HEK293 (cell line): ENCODE measurements around the gene TEX19.
A peak's percentile ranks its signal among the peaks of the same experiment; 100 is the strongest.

Experiments
- GLIS1 ChIP-seq: fragments of 450-650 bp; formaldehyde crosslinking; IDR thresholded peaks from 2 replicates; pipeline ENCODE4 v1.5.1; 2016; ENCODE audit warnings: missing biosample characterization, missing genetic modification characterization
- GLIS2 ChIP-seq: fragments of 450-650 bp; formaldehyde crosslinking; IDR thresholded peaks from 2 replicates; pipeline ENCODE4 v1.5.1; 2016; ENCODE audit warnings: missing biosample characterization, missing genetic modification characterization
- HIC1 ChIP-seq: fragments of 450-650 bp; formaldehyde crosslinking; IDR thresholded peaks from 2 replicates; pipeline ENCODE4 v1.5.1; 2016; ENCODE audit warnings: missing biosample characterization, missing genetic modification characterization
- KLF10 ChIP-seq: fragments of 450-650 bp; IDR thresholded peaks from 2 replicates; pipeline ENCODE4 v1.5.1; 2018; ENCODE audit warnings: missing biosample characterization, mild to moderate bottlenecking, missing genetic modification characterization
- PATZ1 ChIP-seq: fragments of 450-650 bp; formaldehyde crosslinking; IDR thresholded peaks from 2 replicates; pipeline ENCODE4 v1.5.1; 2016; ENCODE audit warnings: missing biosample characterization, missing genetic modification characterization
- PRDM1 ChIP-seq: fragments of 450-650 bp; formaldehyde crosslinking; IDR thresholded peaks from 2 replicates; pipeline ENCODE4; 2016; ENCODE audit warnings: missing biosample characterization, missing genetic modification characterization
- SALL2 ChIP-seq: fragments of 450-650 bp; formaldehyde crosslinking; IDR thresholded peaks from 2 replicates; pipeline ENCODE4 v1.5.0; 2017; ENCODE audit warnings: missing biosample characterization, mild to moderate bottlenecking, missing genetic modification characterization, borderline replicate concordance
- YY2 ChIP-seq: fragments of 450-650 bp; formaldehyde crosslinking; IDR thresholded peaks from 2 replicates; pipeline ENCODE4 v1.5.1; 2016; ENCODE audit warnings: missing biosample characterization, missing genetic modification characterization
- ZBTB17 ChIP-seq: fragments of 450-650 bp; formaldehyde crosslinking; IDR thresholded peaks from 2 replicates; pipeline ENCODE4 v1.5.1; 2016; ENCODE audit warnings: missing biosample characterization, missing genetic modification characterization
- ZEB2 ChIP-seq: fragments of 450-650 bp; formaldehyde crosslinking; IDR thresholded peaks from 2 replicates; pipeline ENCODE4 v1.5.1; 2016; ENCODE audit warnings: missing biosample characterization, missing genetic modification characterization
- ZNF121 ChIP-seq: fragments of 450-650 bp; formaldehyde crosslinking; IDR thresholded peaks from 2 replicates; pipeline ENCODE4 v1.5.1; 2016; ENCODE audit warnings: missing biosample characterization, missing genetic modification characterization
- ZNF133 ChIP-seq: fragments of 450-650 bp; formaldehyde crosslinking; IDR thresholded peaks from 2 replicates; pipeline ENCODE4 v1.5.1; 2016; ENCODE audit warnings: missing biosample characterization, missing genetic modification characterization
- ZNF211 ChIP-seq: fragments of 450-650 bp; formaldehyde crosslinking; IDR thresholded peaks from 2 replicates; pipeline ENCODE4 v1.5.1; 2016; ENCODE audit warnings: low read depth, missing biosample characterization, missing genetic modification characterization
- ZNF24 ChIP-seq: fragments of 450-650 bp; formaldehyde crosslinking; IDR thresholded peaks from 2 replicates; pipeline ENCODE4 v1.5.1; 2016; ENCODE audit warnings: missing biosample characterization, missing genetic modification characterization
- ZNF248 ChIP-seq: fragments of 450-650 bp; formaldehyde crosslinking; IDR thresholded peaks from 2 replicates; pipeline ENCODE4 v1.5.1; 2017; ENCODE audit warnings: missing biosample characterization, missing genetic modification characterization
- ZNF280D ChIP-seq: fragments of 450-650 bp; formaldehyde crosslinking; IDR thresholded peaks from 2 replicates; pipeline ENCODE4 v1.5.1; 2016; ENCODE audit warnings: missing biosample characterization, missing genetic modification characterization
- ZNF302 ChIP-seq: fragments of 450-650 bp; formaldehyde crosslinking; IDR thresholded peaks from 2 replicates; pipeline ENCODE4 v1.5.1; 2016; ENCODE audit warnings: missing biosample characterization, missing genetic modification characterization, low read depth
- ZNF324 ChIP-seq: fragments of 450-650 bp; formaldehyde crosslinking; IDR thresholded peaks from 2 replicates; pipeline ENCODE4 v1.5.1; 2016; ENCODE audit warnings: missing biosample characterization, missing genetic modification characterization
- ZNF391 ChIP-seq: fragments of 450-650 bp; formaldehyde crosslinking; IDR thresholded peaks from 2 replicates; pipeline ENCODE4 v1.5.1; 2016; ENCODE audit warnings: low read depth, missing biosample characterization, missing genetic modification characterization, borderline replicate concordance
- ZNF449 ChIP-seq: fragments of 450-650 bp; formaldehyde crosslinking; IDR thresholded peaks from 2 replicates; pipeline ENCODE4 v1.5.1; 2017; ENCODE audit warnings: missing biosample characterization, mild to moderate bottlenecking, missing genetic modification characterization, moderate library complexity
- ZNF488 ChIP-seq: fragments of 450-650 bp; formaldehyde crosslinking; IDR thresholded peaks from 2 replicates; pipeline ENCODE4 v1.5.1; 2016; ENCODE audit warnings: missing biosample characterization, missing genetic modification characterization
- ZNF501 ChIP-seq: fragments of 450-650 bp; formaldehyde crosslinking; IDR thresholded peaks from 2 replicates; pipeline ENCODE4 v1.5.1; 2016; ENCODE audit warnings: missing biosample characterization, missing genetic modification characterization
- ZNF513 ChIP-seq: fragments of 450-650 bp; IDR thresholded peaks from 2 replicates; pipeline ENCODE4 v1.5.1; 2018; ENCODE audit warnings: missing biosample characterization, missing genetic modification characterization
- ZNF843 ChIP-seq: fragments of 450-650 bp; formaldehyde crosslinking; IDR thresholded peaks from 2 replicates; pipeline ENCODE4 v1.5.1; 2016; ENCODE audit warnings: missing biosample characterization, missing genetic modification characterization
- ZSCAN16 ChIP-seq: fragments of 450-650 bp; formaldehyde crosslinking; IDR thresholded peaks from 2 replicates; pipeline ENCODE4 v1.5.1; 2016; ENCODE audit warnings: missing biosample characterization, missing genetic modification characterization
- ZSCAN4 ChIP-seq: fragments of 450-650 bp; formaldehyde crosslinking; IDR thresholded peaks from 2 replicates; pipeline ENCODE4 v1.5.1; 2017; ENCODE audit warnings: missing biosample characterization, missing genetic modification characterization

The TEX19 gene

GRCh38 chr17:82338858-82339633 is 20.0 kb upstream of the TEX19 start (continued):
- peak; percentile 3; the same call in 1 of the 2 replicates for TF ChIP-seq ZNF391 (tag by site-specific recombination)
- 0 out of 2 replicates have a peak, but pooled peaks have one; percentile 44 for TF ChIP-seq ZNF449 (tag by site-specific recombination)
- TF ChIP-seq ZNF324 (tag by site-specific recombination): peak; percentile 19; the same call in 1 of the 2 replicates
- no peak for TF ChIP-seq ZSCAN16 (tag by site-specific recombination)
- no peak for TF ChIP-seq ZNF302 (tag by site-specific recombination)
- TF ChIP-seq ZNF488 (tag by site-specific recombination): no peak
- no peak for TF ChIP-seq ZNF133 (tag by site-specific recombination)
- 0 out of 2 replicates have a peak, but pooled peaks have one; percentile 29 for TF ChIP-seq KLF10 (tag by site-specific recombination)
- peak; percentile 64; the same call in 1 of the 2 replicates for TF ChIP-seq YY2 (tag by site-specific recombination)
- no peak for TF ChIP-seq ZNF121 (tag by site-specific recombination)
- 0 out of 2 replicates have a peak, but pooled peaks have one; percentile 16 for TF ChIP-seq PATZ1 (tag by site-specific recombination)
- TF ChIP-seq ZNF211 (tag by site-specific recombination): no peak
- TF ChIP-seq GLIS2 (tag by site-specific recombination): peak; percentile 76
- no peak for TF ChIP-seq SALL2 (tag by site-specific recombination)
- no peak for TF ChIP-seq ZNF513 (tag by site-specific recombination)
- peak; percentile 89 for TF ChIP-seq ZEB2
- TF ChIP-seq ZNF501 (tag by site-specific recombination): no peak
- TF ChIP-seq HIC1 (tag by site-specific recombination): peak; percentile 89
- 0 out of 2 replicates have a peak, but pooled peaks have one; percentile 50 for TF ChIP-seq ZNF843 (tag by site-specific recombination)
- TF ChIP-seq ZBTB17 (tag by site-specific recombination): peak; percentile 68; the same call in 1 of the 2 replicates
- no peak for TF ChIP-seq ZNF280D (tag by site-specific recombination)
- no peak for TF ChIP-seq ZSCAN4 (tag by site-specific recombination)
- TF ChIP-seq ZNF24 (tag by site-specific recombination): 0 out of 2 replicates have a peak, but pooled peaks have one; percentile 30
- TF ChIP-seq GLIS1 (tag by site-specific recombination): peak; percentile 69
- no peak; the same call in 1 of the 2 replicates for TF ChIP-seq PRDM1 (tag by site-specific recombination)
- TF ChIP-seq ZNF248: no peak
